SH-SY5Y (cell line): Measurements from ENCODE around the gene BIRC7.

ENCODE experiments used
- GATA2 ChIP-seq: IDR thresholded peaks from 2 replicates; pipeline ENCODE4 v1.6.1; 2011; ENCODE audit warnings: mild to moderate bottlenecking, low read depth, low read length
- GATA3 ChIP-seq: IDR thresholded peaks from 2 replicates; pipeline ENCODE4 v1.6.1; 2011; ENCODE audit warnings: low read depth, mild to moderate bottlenecking, low read length, moderate library complexity

DNA sequence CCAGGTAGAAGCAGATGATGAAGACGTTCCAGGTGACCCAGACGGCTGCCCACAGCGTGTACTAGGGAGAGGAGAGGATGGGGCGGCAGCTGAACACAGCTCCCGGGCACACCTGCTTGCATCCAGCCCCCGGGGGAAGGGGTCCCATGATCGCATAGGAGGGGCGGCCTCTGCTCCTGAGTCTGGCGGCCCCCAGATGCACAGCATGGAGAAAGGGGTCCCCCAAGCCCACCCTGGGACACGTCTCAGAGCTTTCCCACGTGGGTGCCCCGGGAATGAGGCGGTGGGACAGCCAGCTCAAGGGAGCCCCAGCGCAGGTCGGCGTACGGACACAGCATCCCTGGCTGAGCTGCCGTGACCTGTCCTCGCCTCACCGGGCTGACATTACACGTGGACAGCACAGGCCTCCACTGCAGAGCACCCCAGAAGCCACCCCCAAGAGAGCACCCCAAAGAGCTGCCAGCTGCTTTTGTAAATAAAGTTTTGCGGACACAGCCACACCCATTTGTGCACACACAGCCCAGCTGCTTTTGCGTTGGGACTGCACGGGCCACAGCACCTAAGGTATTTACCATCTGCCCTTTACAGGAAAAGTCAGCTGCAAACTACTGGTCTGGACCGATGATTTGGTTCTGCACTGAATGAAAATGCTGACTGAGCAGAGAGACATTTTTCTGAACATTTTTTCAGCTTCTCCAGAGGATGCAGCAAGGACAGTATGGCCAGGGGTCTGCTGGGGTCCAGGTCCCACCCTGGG lies 13.3 kb downstream of the BIRC7 start:
- TF ChIP-seq GATA2 (no peak), GATA3 (no peak)
